Ovary (tissue), 3 donors: ENCODE measurements around the gene IFNA21.
"Not testable (repeated sequence)": the region's sequence is repeated elsewhere in the genome, so short reads cannot be mapped to it uniquely, and the experiment has no call there.

ENCODE experiments used
- EP300 ChIP-seq: sonication (generic); formaldehyde crosslinking; IDR thresholded peaks from one replicate; pipeline ENCODE4 v1.6.1; 2017; ENCODE audit warnings: antibody characterized with exemption
- TF ChIP-seq, protein P1 (sequence below), 3 donors: fragments of 450-650 bp in 2 of 3; fragments of 200-600 bp in 1 of 3; IDR thresholded peaks; one replicate each; pipeline versions ENCODE4 v1.5.1 to v1.8.0; 2016 to 2022; ENCODE audit warnings: antibody characterized with exemption in 3 of 3, mild to moderate bottlenecking in 1 of 3
- donor health status: DM: no; HTN: no; CAD: no.

DNA sequence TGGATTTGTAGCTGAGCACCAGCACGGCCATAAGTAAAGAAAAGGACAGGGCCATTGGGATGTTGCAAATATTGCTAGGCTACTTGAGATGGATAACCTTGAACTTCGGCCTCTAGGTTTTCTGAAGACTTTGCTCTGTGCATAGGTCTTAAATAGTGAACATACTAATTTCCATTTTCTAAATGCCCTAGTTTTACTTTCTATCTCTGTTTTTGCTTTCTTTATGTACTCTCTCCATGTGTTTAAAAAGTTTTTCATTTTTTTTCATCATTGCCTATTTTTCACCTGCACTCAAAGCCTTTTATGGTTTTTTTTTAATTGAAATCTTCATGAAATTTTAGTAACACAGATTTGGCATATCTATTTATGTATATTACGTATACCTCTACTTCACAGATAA, 40.6 kb upstream of the IFNA21 start, which contains the start of gene IFNA10:
- TF ChIP-seq, protein P1, sequence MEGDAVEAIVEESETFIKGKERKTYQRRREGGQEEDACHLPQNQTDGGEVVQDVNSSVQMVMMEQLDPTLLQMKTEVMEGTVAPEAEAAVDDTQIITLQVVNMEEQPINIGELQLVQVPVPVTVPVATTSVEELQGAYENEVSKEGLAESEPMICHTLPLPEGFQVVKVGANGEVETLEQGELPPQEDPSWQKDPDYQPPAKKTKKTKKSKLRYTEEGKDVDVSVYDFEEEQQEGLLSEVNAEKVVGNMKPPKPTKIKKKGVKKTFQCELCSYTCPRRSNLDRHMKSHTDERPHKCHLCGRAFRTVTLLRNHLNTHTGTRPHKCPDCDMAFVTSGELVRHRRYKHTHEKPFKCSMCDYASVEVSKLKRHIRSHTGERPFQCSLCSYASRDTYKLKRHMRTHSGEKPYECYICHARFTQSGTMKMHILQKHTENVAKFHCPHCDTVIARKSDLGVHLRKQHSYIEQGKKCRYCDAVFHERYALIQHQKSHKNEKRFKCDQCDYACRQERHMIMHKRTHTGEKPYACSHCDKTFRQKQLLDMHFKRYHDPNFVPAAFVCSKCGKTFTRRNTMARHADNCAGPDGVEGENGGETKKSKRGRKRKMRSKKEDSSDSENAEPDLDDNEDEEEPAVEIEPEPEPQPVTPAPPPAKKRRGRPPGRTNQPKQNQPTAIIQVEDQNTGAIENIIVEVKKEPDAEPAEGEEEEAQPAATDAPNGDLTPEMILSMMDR (IDR thresholded peaks at IDR 0.05): not testable (repeated sequence)
- not testable (repeated sequence) for TF ChIP-seq EP300
